HepG2 (cell line): ENCODE measurements around the gene NEDD4L. TPM values are rescaled to one million over a fixed set of nuclear protein-coding genes. Genes with fewer than 3 reads are reported as not detected.

Experiments used
- AHR ChIP-seq: IDR thresholded peaks from 2 replicates; pipeline ENCODE4 v1.6.1; 2018; ENCODE audit warnings: missing genetic modification reagents, missing compliant biosample characterization
- ELF1 ChIP-seq: sonication (generic); formaldehyde crosslinking; IDR thresholded peaks from 2 replicates; pipeline ENCODE4 v1.4.0; 2020; ENCODE audit warnings: missing genetic modification reagents
- GLI4 ChIP-seq: sonication (generic); formaldehyde crosslinking; IDR thresholded peaks from 2 replicates; pipeline ENCODE4 v1.5.1; 2020; ENCODE audit warnings: missing genetic modification reagents, mild to moderate bottlenecking, moderate library complexity, borderline replicate concordance
- HOXA7 ChIP-seq: sonication (generic); formaldehyde crosslinking; IDR thresholded peaks from 2 replicates; pipeline ENCODE4 v1.8.1; 2022; ENCODE audit warnings: mild to moderate bottlenecking, missing genetic modification reagents, moderate library complexity
- IKZF1 ChIP-seq: fragments of 450-650 bp; IDR thresholded peaks from 2 replicates; pipeline ENCODE4 v1.7.1; 2016
- MZF1 ChIP-seq: sonication (generic); formaldehyde crosslinking; IDR thresholded peaks from 2 replicates; pipeline ENCODE4 v1.8.1; 2023; ENCODE audit warnings: mild to moderate bottlenecking, missing genetic modification reagents, borderline replicate concordance
- NPAS2 ChIP-seq: sonication (generic); formaldehyde crosslinking; IDR thresholded peaks from 2 replicates; pipeline ENCODE4 v1.8.0; 2022; ENCODE audit warnings: mild to moderate bottlenecking, missing genetic modification reagents, borderline replicate concordance
- NR3C1 ChIP-seq: sonication (generic); formaldehyde crosslinking; IDR thresholded peaks from 2 replicates; pipeline ENCODE4 v1.4.0; 2020; ENCODE audit warnings: missing genetic modification reagents
- RFX1 ChIP-seq: fragments of 450-650 bp; IDR thresholded peaks from 2 replicates; pipeline ENCODE4 v1.6.1; 2017
- ZFP1 ChIP-seq: IDR thresholded peaks from 2 replicates; pipeline ENCODE4 v1.6.1; 2016
- ZMYM2 ChIP-seq: sonication (generic); formaldehyde crosslinking; IDR thresholded peaks from 2 replicates; pipeline ENCODE4 v1.8.0; 2022; ENCODE audit warnings: mild to moderate bottlenecking, missing genetic modification reagents
- ZNF205 ChIP-seq: IDR thresholded peaks from 2 replicates; pipeline ENCODE4 v1.6.1; 2018; ENCODE audit warnings: missing biosample characterization, missing genetic modification reagents
- ZNF782 ChIP-seq: sonication (generic); formaldehyde crosslinking; IDR thresholded peaks from 2 replicates; pipeline ENCODE4 v1.4.0; 2020; ENCODE audit warnings: missing genetic modification reagents, mild to moderate bottlenecking, borderline replicate concordance
- polyA plus RNA-seq, 8 experiments: library from polyadenylated mRNA; depleted of rRNA in 3 of 8; stranded (reverse) in 7 of 8; unstranded in 1 of 8; fragments of >200 nt; fragmentation: Illumina TruSeq in 4 of 8; extraction: Trizol in 4 of 8; gene quantifications; 2 replicates each; pipeline versions ENCODE4 v1.2.1 to v1.2.3, GENCODE V29; 2011 to 2016; ENCODE audit warnings: low read depth in 4 of 8, missing spikeins in 1 of 8, mixed read lengths in 1 of 8; ENCODE audit not compliant: insufficient read depth in 1 of 8
- total RNA-seq, 5 experiments: library from RNA; depleted of rRNA; stranded (reverse); fragments of >200 nt; fragmentation: Illumina TruSeq; extraction: Trizol; gene quantifications; 2 replicates each; pipeline ENCODE4 v1.2.3, GENCODE V29; 2016; ENCODE audit warnings: low read depth in 1 of 5
- TF ChIP-seq, protein P1 (sequence below): IDR thresholded peaks from 2 replicates; pipeline ENCODE4 v1.6.1; 2016; ENCODE audit warnings: missing biosample characterization, missing genetic modification reagents, low read depth
- TF ChIP-seq, protein P2 (sequence below): sonication (generic); formaldehyde crosslinking; IDR thresholded peaks from 2 replicates; pipeline ENCODE4 v1.4.0; 2020; ENCODE audit warnings: missing genetic modification reagents
- TF ChIP-seq, protein P3 (sequence below): sonication (generic); formaldehyde crosslinking; IDR thresholded peaks from 2 replicates; pipeline ENCODE4 v1.5.1; 2020; ENCODE audit warnings: mild to moderate bottlenecking, missing genetic modification reagents, borderline replicate concordance

Gene NEDD4L
- total and polyA plus RNA-seq, 2 of the 13 experiments (the other 11 are each of a cell fraction or from before 2014, with no cell fraction given): 168 to 390 TPM

DNA sequence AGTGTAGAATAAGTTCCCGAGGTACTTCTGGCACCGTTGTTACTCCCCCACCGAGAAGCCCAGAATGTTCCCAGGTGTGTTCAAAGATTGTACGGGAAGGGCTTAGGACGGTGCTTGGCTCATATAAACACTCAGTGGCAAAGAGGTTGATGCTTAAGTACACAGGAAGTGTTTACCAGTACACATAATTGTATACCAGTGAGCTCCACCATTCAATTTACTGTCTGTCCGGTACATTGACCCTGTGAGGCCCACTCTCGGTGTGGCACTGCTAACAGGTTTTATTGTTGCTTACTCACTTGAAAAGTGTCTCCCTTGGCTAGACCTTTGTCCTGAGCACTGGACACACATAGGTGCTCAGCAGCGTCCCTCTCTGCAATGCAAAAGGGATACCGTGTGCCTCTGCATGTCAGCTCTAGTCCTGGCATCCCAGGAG, 191.0 kb downstream of the NEDD4L start (continued):
- TF ChIP-seq, protein P1, sequence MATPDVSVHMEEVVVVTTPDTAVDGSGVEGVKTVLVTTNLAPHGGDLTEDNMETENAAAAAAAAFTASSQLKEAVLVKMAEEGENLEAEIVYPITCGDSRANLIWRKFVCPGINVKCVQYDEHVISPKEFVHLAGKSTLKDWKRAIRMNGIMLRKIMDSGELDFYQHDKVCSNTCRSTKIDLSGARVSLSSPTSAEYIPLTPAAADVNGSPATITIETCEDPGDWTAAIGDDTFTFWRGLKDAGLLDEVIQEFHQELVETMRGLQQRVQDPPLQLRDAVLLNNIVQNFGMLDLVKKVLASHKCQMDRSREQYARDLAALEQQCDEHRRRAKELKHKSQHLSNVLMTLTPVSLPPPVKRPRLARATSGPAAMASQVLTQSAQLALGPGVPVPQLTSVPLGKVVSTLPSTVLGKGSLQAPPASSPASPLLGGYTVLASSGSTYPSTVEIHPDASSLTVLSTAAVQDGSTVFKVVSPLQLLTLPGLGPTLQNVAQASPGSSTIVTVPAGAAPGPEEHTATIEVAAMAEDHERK (CRISPR knock-in tag): no peak
- TF ChIP-seq ZMYM2 (no peak), ZNF205 (CRISPR knock-in tag) (peak; percentile 49; the same call in 1 of the 2 replicates), MZF1 (CRISPR knock-in tag) (no peak), ZFP1 (no peak), NPAS2 (no peak), ZNF782 (CRISPR knock-in tag) (no peak), HOXA7 (CRISPR knock-in tag) (no peak), IKZF1 (no peak), RFX1 (no peak), GLI4 (no peak), AHR (CRISPR knock-in tag) (no peak), NR3C1 (CRISPR knock-in tag) (no peak), ELF1 (CRISPR knock-in tag) (peak; percentile 25; the same call in 1 of the 2 replicates)
- TF ChIP-seq, protein P2, sequence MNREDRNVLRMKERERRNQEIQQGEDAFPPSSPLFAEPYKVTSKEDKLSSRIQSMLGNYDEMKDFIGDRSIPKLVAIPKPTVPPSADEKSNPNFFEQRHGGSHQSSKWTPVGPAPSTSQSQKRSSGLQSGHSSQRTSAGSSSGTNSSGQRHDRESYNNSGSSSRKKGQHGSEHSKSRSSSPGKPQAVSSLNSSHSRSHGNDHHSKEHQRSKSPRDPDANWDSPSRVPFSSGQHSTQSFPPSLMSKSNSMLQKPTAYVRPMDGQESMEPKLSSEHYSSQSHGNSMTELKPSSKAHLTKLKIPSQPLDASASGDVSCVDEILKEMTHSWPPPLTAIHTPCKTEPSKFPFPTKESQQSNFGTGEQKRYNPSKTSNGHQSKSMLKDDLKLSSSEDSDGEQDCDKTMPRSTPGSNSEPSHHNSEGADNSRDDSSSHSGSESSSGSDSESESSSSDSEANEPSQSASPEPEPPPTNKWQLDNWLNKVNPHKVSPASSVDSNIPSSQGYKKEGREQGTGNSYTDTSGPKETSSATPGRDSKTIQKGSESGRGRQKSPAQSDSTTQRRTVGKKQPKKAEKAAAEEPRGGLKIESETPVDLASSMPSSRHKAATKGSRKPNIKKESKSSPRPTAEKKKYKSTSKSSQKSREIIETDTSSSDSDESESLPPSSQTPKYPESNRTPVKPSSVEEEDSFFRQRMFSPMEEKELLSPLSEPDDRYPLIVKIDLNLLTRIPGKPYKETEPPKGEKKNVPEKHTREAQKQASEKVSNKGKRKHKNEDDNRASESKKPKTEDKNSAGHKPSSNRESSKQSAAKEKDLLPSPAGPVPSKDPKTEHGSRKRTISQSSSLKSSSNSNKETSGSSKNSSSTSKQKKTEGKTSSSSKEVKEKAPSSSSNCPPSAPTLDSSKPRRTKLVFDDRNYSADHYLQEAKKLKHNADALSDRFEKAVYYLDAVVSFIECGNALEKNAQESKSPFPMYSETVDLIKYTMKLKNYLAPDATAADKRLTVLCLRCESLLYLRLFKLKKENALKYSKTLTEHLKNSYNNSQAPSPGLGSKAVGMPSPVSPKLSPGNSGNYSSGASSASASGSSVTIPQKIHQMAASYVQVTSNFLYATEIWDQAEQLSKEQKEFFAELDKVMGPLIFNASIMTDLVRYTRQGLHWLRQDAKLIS (CRISPR knock-in tag): no peak
- TF ChIP-seq, protein P3, sequence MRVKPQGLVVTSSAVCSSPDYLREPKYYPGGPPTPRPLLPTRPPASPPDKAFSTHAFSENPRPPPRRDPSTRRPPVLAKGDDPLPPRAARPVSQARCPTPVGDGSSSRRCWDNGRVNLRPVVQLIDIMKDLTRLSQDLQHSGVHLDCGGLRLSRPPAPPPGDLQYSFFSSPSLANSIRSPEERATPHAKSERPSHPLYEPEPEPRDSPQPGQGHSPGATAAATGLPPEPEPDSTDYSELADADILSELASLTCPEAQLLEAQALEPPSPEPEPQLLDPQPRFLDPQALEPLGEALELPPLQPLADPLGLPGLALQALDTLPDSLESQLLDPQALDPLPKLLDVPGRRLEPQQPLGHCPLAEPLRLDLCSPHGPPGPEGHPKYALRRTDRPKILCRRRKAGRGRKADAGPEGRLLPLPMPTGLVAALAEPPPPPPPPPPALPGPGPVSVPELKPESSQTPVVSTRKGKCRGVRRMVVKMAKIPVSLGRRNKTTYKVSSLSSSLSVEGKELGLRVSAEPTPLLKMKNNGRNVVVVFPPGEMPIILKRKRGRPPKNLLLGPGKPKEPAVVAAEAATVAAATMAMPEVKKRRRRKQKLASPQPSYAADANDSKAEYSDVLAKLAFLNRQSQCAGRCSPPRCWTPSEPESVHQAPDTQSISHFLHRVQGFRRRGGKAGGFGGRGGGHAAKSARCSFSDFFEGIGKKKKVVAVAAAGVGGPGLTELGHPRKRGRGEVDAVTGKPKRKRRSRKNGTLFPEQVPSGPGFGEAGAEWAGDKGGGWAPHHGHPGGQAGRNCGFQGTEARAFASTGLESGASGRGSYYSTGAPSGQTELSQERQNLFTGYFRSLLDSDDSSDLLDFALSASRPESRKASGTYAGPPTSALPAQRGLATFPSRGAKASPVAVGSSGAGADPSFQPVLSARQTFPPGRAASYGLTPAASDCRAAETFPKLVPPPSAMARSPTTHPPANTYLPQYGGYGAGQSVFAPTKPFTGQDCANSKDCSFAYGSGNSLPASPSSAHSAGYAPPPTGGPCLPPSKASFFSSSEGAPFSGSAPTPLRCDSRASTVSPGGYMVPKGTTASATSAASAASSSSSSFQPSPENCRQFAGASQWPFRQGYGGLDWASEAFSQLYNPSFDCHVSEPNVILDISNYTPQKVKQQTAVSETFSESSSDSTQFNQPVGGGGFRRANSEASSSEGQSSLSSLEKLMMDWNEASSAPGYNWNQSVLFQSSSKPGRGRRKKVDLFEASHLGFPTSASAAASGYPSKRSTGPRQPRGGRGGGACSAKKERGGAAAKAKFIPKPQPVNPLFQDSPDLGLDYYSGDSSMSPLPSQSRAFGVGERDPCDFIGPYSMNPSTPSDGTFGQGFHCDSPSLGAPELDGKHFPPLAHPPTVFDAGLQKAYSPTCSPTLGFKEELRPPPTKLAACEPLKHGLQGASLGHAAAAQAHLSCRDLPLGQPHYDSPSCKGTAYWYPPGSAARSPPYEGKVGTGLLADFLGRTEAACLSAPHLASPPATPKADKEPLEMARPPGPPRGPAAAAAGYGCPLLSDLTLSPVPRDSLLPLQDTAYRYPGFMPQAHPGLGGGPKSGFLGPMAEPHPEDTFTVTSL: 0 out of 2 replicates have a peak, but pooled peaks have one; percentile 37
